ENCODE results near the gene AHCTF1.

DNA sequence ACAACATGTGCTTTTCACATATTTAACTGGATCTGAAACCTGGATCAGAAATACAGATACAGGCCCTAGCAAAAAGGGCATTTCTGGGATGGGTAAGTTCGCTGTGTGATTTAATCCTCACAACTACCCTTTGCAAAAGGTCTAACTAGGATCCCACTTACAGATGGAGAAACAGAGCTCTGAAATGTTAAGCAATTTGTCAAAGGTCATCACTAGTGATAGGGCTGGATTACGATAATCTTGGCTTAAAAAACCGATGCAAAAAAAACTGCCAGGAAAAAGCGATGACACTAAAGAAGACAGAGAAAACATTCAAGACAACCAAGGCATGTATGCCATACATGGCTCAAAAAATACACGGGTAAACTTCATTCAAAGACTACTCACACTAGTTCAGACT lies 29.9 kb downstream of the AHCTF1 start:
- TF ChIP-seq EP300 (IDR thresholded peaks at IDR 0.05) (no peak), CTCF (IDR thresholded peaks at IDR 0.05) (no peak)
